PC-9 (cell line): ENCODE measurements around the gene CALR3.

Source experiments
- EZH2 ChIP-seq: fragments of 200-600 bp; sonication (generic); IDR thresholded peaks from 2 replicates; pipeline ENCODE4 v1.8.0; 2017; ENCODE audit warnings: antibody characterized with exemption, low read depth
- TF ChIP-seq, protein P1 (sequence below): fragments of 200-600 bp; sonication (generic); conservative IDR thresholded peaks from 2 replicates; pipeline ENCODE4 v1.6.1; 2017; ENCODE audit warnings: mixed run types, antibody characterized with exemption, mild to moderate bottlenecking, moderate library complexity

DNA sequence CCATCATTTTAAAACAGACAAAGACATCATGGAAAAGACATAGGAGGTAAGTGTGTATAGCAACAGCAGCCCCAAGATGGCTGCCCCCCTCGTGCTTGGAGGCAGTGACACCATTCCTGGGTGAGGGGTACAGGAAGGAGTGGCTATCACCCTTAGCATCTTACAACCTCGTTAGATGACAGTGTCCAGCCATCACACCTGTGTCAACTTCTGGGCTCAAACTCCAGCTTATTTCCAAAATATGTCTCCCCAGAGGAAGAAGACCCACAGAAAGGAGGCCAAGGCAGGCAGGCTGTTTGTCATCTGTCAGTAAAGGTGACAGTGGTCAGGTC lies 51.7 kb downstream of the CALR3 start:
- TF ChIP-seq, protein P1, sequence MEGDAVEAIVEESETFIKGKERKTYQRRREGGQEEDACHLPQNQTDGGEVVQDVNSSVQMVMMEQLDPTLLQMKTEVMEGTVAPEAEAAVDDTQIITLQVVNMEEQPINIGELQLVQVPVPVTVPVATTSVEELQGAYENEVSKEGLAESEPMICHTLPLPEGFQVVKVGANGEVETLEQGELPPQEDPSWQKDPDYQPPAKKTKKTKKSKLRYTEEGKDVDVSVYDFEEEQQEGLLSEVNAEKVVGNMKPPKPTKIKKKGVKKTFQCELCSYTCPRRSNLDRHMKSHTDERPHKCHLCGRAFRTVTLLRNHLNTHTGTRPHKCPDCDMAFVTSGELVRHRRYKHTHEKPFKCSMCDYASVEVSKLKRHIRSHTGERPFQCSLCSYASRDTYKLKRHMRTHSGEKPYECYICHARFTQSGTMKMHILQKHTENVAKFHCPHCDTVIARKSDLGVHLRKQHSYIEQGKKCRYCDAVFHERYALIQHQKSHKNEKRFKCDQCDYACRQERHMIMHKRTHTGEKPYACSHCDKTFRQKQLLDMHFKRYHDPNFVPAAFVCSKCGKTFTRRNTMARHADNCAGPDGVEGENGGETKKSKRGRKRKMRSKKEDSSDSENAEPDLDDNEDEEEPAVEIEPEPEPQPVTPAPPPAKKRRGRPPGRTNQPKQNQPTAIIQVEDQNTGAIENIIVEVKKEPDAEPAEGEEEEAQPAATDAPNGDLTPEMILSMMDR: no peak
- TF ChIP-seq EZH2: no peak
